ENCODE data around the gene MAP4.
A peak's percentile ranks its signal among the peaks of the same experiment; 100 is the strongest.

The MAP4 gene

GRCh38 chr3:48015431-48016180 lies 610 bp downstream of the MAP4 start:
- H2AFZ ChIP-seq (ENCODE audit: low read length) = no peak overlapping the region
- H3K9me3 ChIP-seq (ENCODE audit: insufficient read depth, low read depth, low read length) = no peaks in the 10 kb centered on the region
- no peak overlapping the region for H3K4me3 ChIP-seq (ENCODE audit: low read length, poor library complexity, severe bottlenecking)
- H3F3A ChIP-seq (ENCODE audit: low read depth) = no peaks in the 10 kb centered on the region; the same call in 1 of the 2 replicates
- no peaks in the 10 kb centered on the region for H3K9me2 ChIP-seq (replicated peaks; ENCODE audit: low read depth, low read length)
- peak overlapping the region; percentile 35 for H3K9ac ChIP-seq (ENCODE audit: low read depth, low read length, poor library complexity, severe bottlenecking)
- TF ChIP-seq EZH2phosphoT487 (IDR thresholded peaks at IDR 0.05; ENCODE audit: borderline replicate concordance) (no peak), CTCF (conservative IDR thresholded peaks at IDR 0.05; ENCODE audit: low read length) (no peak)
- H3K4me1 ChIP-seq (ENCODE audit: insufficient read depth, low read length, poor library complexity, severe bottlenecking) = peaks cover 46% of the 10 kb centered on the region
- H4K20me1 ChIP-seq (ENCODE audit: insufficient read depth, low read length, poor library complexity, severe bottlenecking) = peaks cover 10% of the 10 kb centered on the region
- peak overlapping the region; percentile 34 for H3K4me2 ChIP-seq (ENCODE audit: low read depth, low read length, poor library complexity, severe bottlenecking)
- no peaks in the 10 kb centered on the region for H3K36me3 ChIP-seq (ENCODE audit: insufficient read depth, low read length)
- H3K79me2 ChIP-seq (ENCODE audit: insufficient read depth, low read length) = peaks cover 37% of the 10 kb centered on the region; the same call in 1 of the 2 replicates
- no peaks in the 10 kb centered on the region for H3K27me3 ChIP-seq (ENCODE audit: insufficient read depth, low read length, poor library complexity, severe bottlenecking)

DNA sequence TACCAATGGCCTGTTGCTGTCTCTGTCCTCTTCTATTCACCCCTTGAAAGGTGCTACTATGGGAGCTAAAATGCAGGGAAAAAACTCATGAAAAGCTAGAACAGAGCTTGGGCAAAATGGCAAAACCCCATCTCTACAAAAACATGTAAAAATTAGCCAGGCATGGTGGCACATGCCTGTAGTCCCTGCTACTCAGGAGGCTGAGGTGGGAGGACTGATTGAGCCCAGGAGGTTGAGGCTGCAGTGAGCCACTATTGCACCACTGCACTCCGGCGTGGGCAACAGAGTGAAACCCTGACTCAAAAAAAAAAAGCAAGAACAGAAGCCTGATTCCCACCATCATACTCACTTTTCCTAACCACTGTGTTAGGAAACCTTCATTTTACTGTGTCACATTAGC lies 1.9 kb downstream of the MAP4 start:
- Histone ChIP-seq H3K9ac (ENCODE audit: low read depth, low read length, poor library complexity, severe bottlenecking) (no peak overlapping the region), H3K4me3 (ENCODE audit: low read length, poor library complexity, severe bottlenecking) (no peak overlapping the region), H3K4me1 (ENCODE audit: insufficient read depth, low read length, poor library complexity, severe bottlenecking) (peaks cover 46% of the 10 kb centered on the region), H3K36me3 (ENCODE audit: insufficient read depth, low read length) (no peaks in the 10 kb centered on the region), H4K20me1 (ENCODE audit: insufficient read depth, low read length, poor library complexity, severe bottlenecking) (peaks cover 10% of the 10 kb centered on the region), H3K79me2 (ENCODE audit: insufficient read depth, low read length) (peaks cover 36% of the 10 kb centered on the region; the same call in 1 of the 2 replicates), H3K9me2 (replicated peaks; ENCODE audit: low read depth, low read length) (no peaks in the 10 kb centered on the region), H3K4me2 (ENCODE audit: low read depth, low read length, poor library complexity, severe bottlenecking) (peak overlapping the region; percentile 31), H3K9me3 (ENCODE audit: insufficient read depth, low read depth, low read length) (no peaks in the 10 kb centered on the region), H3F3A (ENCODE audit: low read depth) (no peaks in the 10 kb centered on the region; the same call in 1 of the 2 replicates), H3K27me3 (ENCODE audit: insufficient read depth, low read length, poor library complexity, severe bottlenecking) (no peaks in the 10 kb centered on the region), H2AFZ (ENCODE audit: low read length) (no peak overlapping the region)
- TF ChIP-seq CTCF (conservative IDR thresholded peaks at IDR 0.05; ENCODE audit: low read length) (no peak), EZH2phosphoT487 (IDR thresholded peaks at IDR 0.05; ENCODE audit: borderline replicate concordance) (no peak)

DNA sequence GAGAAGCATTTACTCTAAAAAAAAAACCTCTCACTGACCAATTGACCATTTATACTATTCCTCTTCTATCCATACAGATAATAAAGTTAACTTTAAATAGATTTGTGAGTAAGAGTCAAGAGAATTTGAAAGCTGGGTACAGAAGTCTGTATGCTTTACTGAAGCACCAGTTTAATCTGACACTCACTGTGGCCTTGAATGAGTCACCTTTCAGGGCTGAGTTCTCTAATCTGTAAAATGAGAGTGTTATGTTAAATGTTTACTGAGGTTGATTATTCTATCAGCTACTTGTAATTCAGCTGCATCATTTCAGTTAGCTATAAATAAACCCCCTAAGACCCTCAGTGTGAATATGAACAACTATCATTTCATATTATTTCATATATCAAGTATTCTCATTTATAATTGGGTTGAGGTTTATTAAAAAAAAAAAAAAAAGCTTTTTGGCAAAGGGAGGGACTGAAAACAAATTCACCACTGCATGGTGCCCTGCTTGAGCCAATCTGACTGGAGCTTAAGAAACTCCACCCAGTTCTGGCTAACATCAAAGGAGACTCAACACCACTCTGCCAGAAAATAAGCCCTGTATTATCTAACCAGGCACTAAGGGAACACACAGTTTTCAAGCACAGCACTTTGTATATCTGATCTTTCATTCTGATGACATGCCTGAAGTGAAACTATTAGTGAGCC lies 2.8 kb downstream of the MAP4 start:
- no peak for TF ChIP-seq CTCF (conservative IDR thresholded peaks at IDR 0.05; ENCODE audit: low read length)
- no peak for TF ChIP-seq EZH2phosphoT487 (IDR thresholded peaks at IDR 0.05; ENCODE audit: borderline replicate concordance)
- Histone ChIP-seq H3K27me3 (ENCODE audit: insufficient read depth, low read length, poor library complexity, severe bottlenecking) (no peaks in the 10 kb centered on the region), H3K9ac (ENCODE audit: low read depth, low read length, poor library complexity, severe bottlenecking) (no peak overlapping the region), H3K79me2 (ENCODE audit: insufficient read depth, low read length) (peaks cover 36% of the 10 kb centered on the region; the same call in 1 of the 2 replicates), H3K36me3 (ENCODE audit: insufficient read depth, low read length) (no peaks in the 10 kb centered on the region), H3K9me2 (replicated peaks; ENCODE audit: low read depth, low read length) (no peaks in the 10 kb centered on the region), H3K4me3 (ENCODE audit: low read length, poor library complexity, severe bottlenecking) (no peak overlapping the region), H3K4me2 (ENCODE audit: low read depth, low read length, poor library complexity, severe bottlenecking) (peak overlapping the region; percentile 31), H3F3A (ENCODE audit: low read depth) (no peaks in the 10 kb centered on the region; the same call in 1 of the 2 replicates), H3K4me1 (ENCODE audit: insufficient read depth, low read length, poor library complexity, severe bottlenecking) (peaks cover 46% of the 10 kb centered on the region), H2AFZ (ENCODE audit: low read length) (no peak overlapping the region), H4K20me1 (ENCODE audit: insufficient read depth, low read length, poor library complexity, severe bottlenecking) (peaks cover 10% of the 10 kb centered on the region), H3K9me3 (ENCODE audit: insufficient read depth, low read depth, low read length) (no peaks in the 10 kb centered on the region)

Measured in Loucy (cell line).